GM12878 (cell line): ENCODE data around the gene RAB6D. TPM values are rescaled to one million over a fixed set of nuclear protein-coding genes. Genes with fewer than 3 reads are reported as not detected.

Experiments used
- ATAC-seq: fragments of 200-7000 bp; cut with Tn5 transposase; 3 replicates; pipeline ENCODE4 v1.9.1; 2020; ENCODE audit warnings: mild to moderate bottlenecking, moderate library complexity
- BruUV-seq: library from RNA; stranded (reverse); fragments of 400-500 nt; replicated peaks from 2 replicates; lab custom pipeline; 2021; lab: Mats Ljungman, UMichigan
- CTCF ChIA-PET: fragments of 300-600 bp; sonication (Branson Sonifier 250); formaldehyde crosslinking; extraction: SDS; loops from one replicate; lab custom pipeline; 2021; ENCODE audit warnings: inconsistent platforms; lab: Yijun Ruan, JAX
- POLR2A ChIA-PET: fragments of 350-600 bp; formaldehyde crosslinking; extraction: SDS; loops from one replicate; lab custom pipeline; 2021; ENCODE audit warnings: inconsistent platforms; lab: Charles Lee
- RAD21 ChIA-PET: fragments of 300-600 bp; sonication (Branson Sonifier 250); formaldehyde crosslinking; loops from one replicate; lab custom pipeline; 2023; ENCODE audit warnings: antibody characterized with exemption; ENCODE audit not compliant: unreplicated experiment; lab: Charles Lee
- SMC1A ChIA-PET: fragments of 300-600 bp; sonication (Branson Sonifier 250); formaldehyde crosslinking; loops from one replicate; lab custom pipeline; 2023; ENCODE audit not compliant: unreplicated experiment, uncharacterized antibody; lab: Charles Lee
- DNase-seq: peaks from one replicate; pipeline ENCODE4 v3.0.0-alpha.2; 2011; ENCODE audit warnings: low read depth, low spot score
- FAIRE-seq: peaks from 3 replicates; lab custom pipeline; 2011; peaks lifted over from hg19 to GRCh38; lab: Jason Lieb, UNC
- H2AFZ ChIP-seq: 2 replicates; pipeline ENCODE4 v1.6.0; 2011; ENCODE audit warnings: low read depth, low read length, control low read depth; ENCODE audit not compliant: control insufficient read depth
- H3K27ac ChIP-seq: 2 replicates; pipeline ENCODE4 v1.5.1; 2011; ENCODE audit warnings: control low read depth; ENCODE audit not compliant: control insufficient read depth, insufficient read depth
- H3K27me3 ChIP-seq, 2 experiments: replicated peaks in 1 of 2; 2 replicates each; pipeline versions ENCODE4 v1.6.0 to v1.6.1; 2011; ENCODE audit warnings: low read length in 1 of 2; ENCODE audit not compliant: control insufficient read depth in 2 of 2, insufficient read depth in 2 of 2
- H3K36me3 ChIP-seq, 2 experiments: 2 replicates each; pipeline ENCODE4 v1.5.1; 2011; ENCODE audit warnings: low read length in 1 of 2; ENCODE audit not compliant: control insufficient read depth in 2 of 2, insufficient read depth in 2 of 2
- H3K4me1 ChIP-seq: 2 replicates; pipeline ENCODE4 v1.6.1; 2011; ENCODE audit warnings: mild to moderate bottlenecking, low read length, moderate library complexity, mixed read lengths; ENCODE audit not compliant: control insufficient read depth, insufficient read depth
- H3K4me2 ChIP-seq: 2 replicates; pipeline ENCODE4 v1.6.0; 2011; ENCODE audit warnings: control low read depth; ENCODE audit not compliant: control insufficient read depth, insufficient read depth
- H3K4me3 ChIP-seq: fragments of 200-600 bp; sonication (generic); 2 replicates; pipeline ENCODE4 v1.5.1; 2016
- H3K79me2 ChIP-seq: 2 replicates; pipeline ENCODE4 v1.6.0; 2011; ENCODE audit warnings: low read length; ENCODE audit not compliant: control insufficient read depth, insufficient read depth
- H3K9ac ChIP-seq: 2 replicates; pipeline ENCODE4 v1.8.0; 2011; ENCODE audit warnings: low read length, control low read depth, mixed read lengths; ENCODE audit not compliant: control insufficient read depth, insufficient read depth
- H3K9me3 ChIP-seq: replicated peaks from 3 replicates; pipeline ENCODE4 v1.5.1; 2011; ENCODE audit warnings: mild to moderate bottlenecking, low read length; ENCODE audit not compliant: control insufficient read depth, insufficient read depth
- H4K20me1 ChIP-seq: 2 replicates; pipeline ENCODE4 v1.6.0; 2011; ENCODE audit not compliant: control insufficient read depth, insufficient read depth
- CBX5 ChIP-seq: sonication (generic); IDR thresholded peaks from 2 replicates; pipeline ENCODE4 v1.6.1; 2016; ENCODE audit warnings: low read depth, moderate library complexity, mild to moderate bottlenecking, inconsistent platforms
- CEBPB ChIP-seq, 2 experiments: fragments of 150-350 bp in 1 of 2; IDR thresholded peaks; 2 replicates each; pipeline ENCODE4 v1.6.1; 2012 to 2014; ENCODE audit warnings: low read depth in 2 of 2, low read length in 2 of 2, borderline replicate concordance in 1 of 2, inconsistent platforms in 1 of 2
- CHD2 ChIP-seq: IDR thresholded peaks from 2 replicates; pipeline ENCODE4 v1.6.1; 2011; ENCODE audit warnings: low read depth, low read length, improper control_type of control experiment, borderline replicate concordance
- CREB1 ChIP-seq: IDR thresholded peaks from 2 replicates; pipeline ENCODE4 v1.6.1; 2012; ENCODE audit warnings: low read depth, mild to moderate bottlenecking, inconsistent platforms
- EGR1 ChIP-seq, 2 experiments: IDR thresholded peaks; 1 replicate in 1 of 2; 2 replicates in 1 of 2; pipeline ENCODE4 v1.6.1; 2011 to 2012; ENCODE audit warnings: low read depth in 2 of 2, low read length in 2 of 2, borderline replicate concordance in 1 of 2, mild to moderate bottlenecking in 1 of 2, moderate library complexity in 1 of 2
- ETV6 ChIP-seq, 2 experiments: fragments of 450-650 bp in 1 of 2; IDR thresholded peaks in 1 of 2; conservative IDR thresholded peaks in 1 of 2; 2 replicates each; pipeline ENCODE4 v1.6.1; 2014; ENCODE audit warnings: antibody characterized with exemption in 1 of 2, borderline replicate concordance in 1 of 2, low read depth in 1 of 2, mild to moderate bottlenecking in 1 of 2, moderate library complexity in 1 of 2
- NFXL1 ChIP-seq: fragments of 450-650 bp; IDR thresholded peaks from 2 replicates; pipeline ENCODE4 v1.6.1; 2017; ENCODE audit warnings: antibody characterized with exemption, mild to moderate bottlenecking, borderline replicate concordance
- PAX8 ChIP-seq: fragments of 450-650 bp; IDR thresholded peaks from 2 replicates; pipeline ENCODE4 v1.6.1; 2017; ENCODE audit warnings: mild to moderate bottlenecking, moderate library complexity
- RB1 ChIP-seq: fragments of 450-650 bp; formaldehyde crosslinking; IDR thresholded peaks from 2 replicates; pipeline ENCODE4 v1.6.1; 2017; ENCODE audit warnings: mild to moderate bottlenecking, borderline replicate concordance
- SREBF2 ChIP-seq: IDR thresholded peaks from 2 replicates; pipeline ENCODE4 v1.6.1; 2012; ENCODE audit warnings: mild to moderate bottlenecking, low read length
- ZBED1 ChIP-seq: IDR thresholded peaks from 2 replicates; pipeline ENCODE4 v1.6.1; 2016; ENCODE audit warnings: borderline replicate concordance
- WGBS: methylation state at CpG from one replicate; pipeline ENCODE4 v1.1.6; 2016; ENCODE audit warnings: low lambda C conversion rate; ENCODE audit not compliant: insufficient replicate concordance, insufficient coverage; ENCODE audit errors: missing lambda C conversion rate; 5-methylcytosine and 5-hydroxymethylcytosine counted together
- in situ Hi-C: fragments of 300-500 bp; cut with MboI; formaldehyde crosslinking; loops from 9 replicates; pipeline ENCODE4 v1.14.3; 2018; ENCODE audit warnings: mixed read lengths
- intact Hi-C: fragments of 100-400 bp; cut with micrococcal nuclease; formaldehyde crosslinking; loops from one replicate; pipeline ENCODE4 v1.14.2; 2022; ENCODE audit not compliant: unreplicated experiment
- polyA plus RNA-seq, 11 experiments: library from polyadenylated mRNA; depleted of rRNA in 4 of 11; unstranded in 6 of 11; stranded (reverse) in 5 of 11; fragments of >200 nt; fragmentation: Nextera tagmentation in 4 of 11; fragmentation: Illumina TruSeq in 1 of 11; extraction: Ambion mirVana in 4 of 11; extraction: Trizol in 1 of 11; gene quantifications; 1 replicate in 1 of 11; 2 replicates in 10 of 11; pipeline versions ENCODE4 v1.2.1 to v1.2.3, GENCODE V29; 2011 to 2016; ENCODE audit warnings: inconsistent platforms in 2 of 11, missing spikeins in 2 of 11, low read depth in 1 of 11
- total RNA-seq, 4 experiments: library from RNA; depleted of rRNA in 3 of 4; stranded (reverse); fragments of >200 nt in 3 of 4; fragmentation: Illumina TruSeq in 1 of 4; extraction: Trizol in 1 of 4; gene quantifications; 2 replicates each; pipeline versions ENCODE4 v1.2.1 to v1.2.3, GENCODE V29; 2013 to 2021
- TF ChIP-seq, protein P1 (sequence below): IDR thresholded peaks from 2 replicates; pipeline ENCODE4 v1.6.1; 2012; ENCODE audit warnings: low read depth, low read length, improper control_type of control experiment
- TF ChIP-seq, protein P2 (sequence below): IDR thresholded peaks from 2 replicates; pipeline ENCODE4 v1.6.1; 2012; ENCODE audit warnings: improper control_type of control experiment, low read depth, low read length; ENCODE audit not compliant: insufficient replicate concordance

RAB6D gene
- total and polyA plus RNA-seq, 10 of the 15 experiments (the other 5 are each of a cell fraction or from before 2014, with no cell fraction given), result 0.03 to 0.11 (median 0.05) TPM; not detected in 6

DNA sequence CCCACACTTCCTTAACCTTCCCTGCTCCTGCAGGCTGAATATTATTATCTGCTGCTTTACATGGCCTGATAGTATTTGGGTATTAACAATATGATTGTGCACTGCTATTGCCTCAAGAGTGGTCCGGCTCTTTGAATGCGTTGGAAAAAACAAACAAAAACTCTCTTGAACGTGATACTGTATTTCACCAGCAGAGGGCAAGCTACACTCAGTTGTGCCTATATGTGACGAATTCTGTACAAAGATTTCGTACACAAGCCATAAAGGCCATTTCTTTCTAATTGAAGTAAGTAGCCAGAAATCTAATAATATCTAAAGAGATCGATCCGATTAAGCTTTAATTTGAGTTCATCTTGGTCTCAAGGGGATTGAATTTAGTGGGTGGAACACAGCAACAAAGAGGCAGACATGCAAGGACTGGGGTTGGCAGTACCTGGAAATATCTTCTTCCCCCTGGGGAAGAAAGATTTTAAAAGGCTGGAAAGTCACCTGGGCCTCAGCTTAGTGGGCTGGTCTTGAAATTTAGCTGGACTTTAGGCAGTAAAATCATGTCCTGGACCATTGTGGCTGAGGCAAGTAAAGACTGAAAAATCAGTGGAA lies 49.3 kb upstream of the RAB6D start (continued):
- TF ChIP-seq NFXL1, result no peak
- 0 out of 2 replicates have a peak, but pooled peaks have one; percentile 31 for TF ChIP-seq CREB1
- TF ChIP-seq ETV6 (conservative IDR thresholded peaks at IDR 0.05 in 1 of 2, IDR thresholded peaks at IDR 0.05 in 1 of 2; ENCODE audit: borderline replicate concordance in 1 of 2, low read depth in 1 of 2), result no peak
- TF ChIP-seq PAX8, result no peak
- no peak for TF ChIP-seq RB1
- TF ChIP-seq, all 136 proteins: peak for 5

DNA sequence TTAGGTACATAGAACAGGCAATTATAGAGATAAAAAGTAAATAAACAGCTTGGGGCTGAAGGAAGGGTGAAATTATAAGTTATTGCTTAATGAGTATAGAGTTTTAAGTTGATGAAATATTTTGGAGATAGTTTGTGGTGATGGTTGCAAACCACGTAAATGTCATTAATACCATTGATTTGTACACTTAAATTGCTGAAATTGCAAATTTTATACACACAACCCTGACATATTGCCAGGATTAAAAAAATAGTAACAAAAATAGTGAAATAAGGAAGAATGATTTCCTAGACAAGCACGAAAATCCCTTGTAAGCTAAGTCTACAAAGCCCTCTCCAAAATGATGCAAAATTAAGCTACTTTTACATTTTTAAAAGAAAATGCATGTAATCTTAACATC lies 46.2 kb upstream of the RAB6D start:
- ChIA-PET SMC1A (interaction anchor here (0.6 kb wide), 1 partner anchor 40 kb away, joined by 3 read pairs; no protein-coding TSS in a partner anchor), CTCF (interaction anchor here (4.5 kb wide), 1 partner anchor 1474 kb away, joined by 36 read pairs; no protein-coding TSS in a partner anchor), RAD21 (interaction anchor here (0.6 to 1.6 kb wide), 3 partner anchors 78 to 1474 kb away, joined by 3 to 7 read pairs (median 4); no protein-coding TSS in a partner anchor), POLR2A (no interaction called here)
- H3K4me2 ChIP-seq, result no peak overlapping the region
- BruUV-seq, result no TSS peak
- intact Hi-C loops, result loop anchor here (5.0 kb wide), 2 partner anchors 117 to 258 kb away; partner anchors contain the start of gene CCDC74A
- H3K27me3 ChIP-seq, result no peaks in the 10 kb centered on the region; a peak in 1 of 4 replicates
- H3K9me3 ChIP-seq, result no peaks in the 10 kb centered on the region
- FAIRE-seq (no peak), ATAC-seq (no peak), DNase-seq (no peak)
- H2AFZ ChIP-seq, result no peak overlapping the region
- no peak overlapping the region for H3K27ac ChIP-seq
- H4K20me1 ChIP-seq, result no peaks in the 10 kb centered on the region
- no peaks in the 10 kb centered on the region for H3K36me3 ChIP-seq
- no peaks in the 10 kb centered on the region for H3K79me2 ChIP-seq
- H3K9ac ChIP-seq, result no peak overlapping the region
- WGBS, result 4% methylated on average over 2 of the region's 2 CpGs
- in situ Hi-C loops, result loop anchor here (5.0 to 25.0 kb wide), 3 partner anchors 262 to 1473 kb away; no protein-coding TSS in a partner anchor
- no peaks in the 10 kb centered on the region for H3K4me1 ChIP-seq
- H3K4me3 ChIP-seq, result no peak overlapping the region
- TF ChIP-seq CBX5, result no peak
- TF ChIP-seq, protein P1, sequence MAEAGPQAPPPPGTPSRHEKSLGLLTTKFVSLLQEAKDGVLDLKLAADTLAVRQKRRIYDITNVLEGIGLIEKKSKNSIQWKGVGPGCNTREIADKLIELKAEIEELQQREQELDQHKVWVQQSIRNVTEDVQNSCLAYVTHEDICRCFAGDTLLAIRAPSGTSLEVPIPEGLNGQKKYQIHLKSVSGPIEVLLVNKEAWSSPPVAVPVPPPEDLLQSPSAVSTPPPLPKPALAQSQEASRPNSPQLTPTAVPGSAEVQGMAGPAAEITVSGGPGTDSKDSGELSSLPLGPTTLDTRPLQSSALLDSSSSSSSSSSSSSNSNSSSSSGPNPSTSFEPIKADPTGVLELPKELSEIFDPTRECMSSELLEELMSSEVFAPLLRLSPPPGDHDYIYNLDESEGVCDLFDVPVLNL, result no peak
- no peak for TF ChIP-seq EGR1 (IDR thresholded peaks at IDR 0.05; ENCODE audit: borderline replicate concordance in 1 of 2, low read depth in 2 of 2, low read length in 2 of 2)
- no peak for TF ChIP-seq SREBF2
- no peak for TF ChIP-seq ZBED1
- TF ChIP-seq CHD2, result no peak
- TF ChIP-seq, protein P2, sequence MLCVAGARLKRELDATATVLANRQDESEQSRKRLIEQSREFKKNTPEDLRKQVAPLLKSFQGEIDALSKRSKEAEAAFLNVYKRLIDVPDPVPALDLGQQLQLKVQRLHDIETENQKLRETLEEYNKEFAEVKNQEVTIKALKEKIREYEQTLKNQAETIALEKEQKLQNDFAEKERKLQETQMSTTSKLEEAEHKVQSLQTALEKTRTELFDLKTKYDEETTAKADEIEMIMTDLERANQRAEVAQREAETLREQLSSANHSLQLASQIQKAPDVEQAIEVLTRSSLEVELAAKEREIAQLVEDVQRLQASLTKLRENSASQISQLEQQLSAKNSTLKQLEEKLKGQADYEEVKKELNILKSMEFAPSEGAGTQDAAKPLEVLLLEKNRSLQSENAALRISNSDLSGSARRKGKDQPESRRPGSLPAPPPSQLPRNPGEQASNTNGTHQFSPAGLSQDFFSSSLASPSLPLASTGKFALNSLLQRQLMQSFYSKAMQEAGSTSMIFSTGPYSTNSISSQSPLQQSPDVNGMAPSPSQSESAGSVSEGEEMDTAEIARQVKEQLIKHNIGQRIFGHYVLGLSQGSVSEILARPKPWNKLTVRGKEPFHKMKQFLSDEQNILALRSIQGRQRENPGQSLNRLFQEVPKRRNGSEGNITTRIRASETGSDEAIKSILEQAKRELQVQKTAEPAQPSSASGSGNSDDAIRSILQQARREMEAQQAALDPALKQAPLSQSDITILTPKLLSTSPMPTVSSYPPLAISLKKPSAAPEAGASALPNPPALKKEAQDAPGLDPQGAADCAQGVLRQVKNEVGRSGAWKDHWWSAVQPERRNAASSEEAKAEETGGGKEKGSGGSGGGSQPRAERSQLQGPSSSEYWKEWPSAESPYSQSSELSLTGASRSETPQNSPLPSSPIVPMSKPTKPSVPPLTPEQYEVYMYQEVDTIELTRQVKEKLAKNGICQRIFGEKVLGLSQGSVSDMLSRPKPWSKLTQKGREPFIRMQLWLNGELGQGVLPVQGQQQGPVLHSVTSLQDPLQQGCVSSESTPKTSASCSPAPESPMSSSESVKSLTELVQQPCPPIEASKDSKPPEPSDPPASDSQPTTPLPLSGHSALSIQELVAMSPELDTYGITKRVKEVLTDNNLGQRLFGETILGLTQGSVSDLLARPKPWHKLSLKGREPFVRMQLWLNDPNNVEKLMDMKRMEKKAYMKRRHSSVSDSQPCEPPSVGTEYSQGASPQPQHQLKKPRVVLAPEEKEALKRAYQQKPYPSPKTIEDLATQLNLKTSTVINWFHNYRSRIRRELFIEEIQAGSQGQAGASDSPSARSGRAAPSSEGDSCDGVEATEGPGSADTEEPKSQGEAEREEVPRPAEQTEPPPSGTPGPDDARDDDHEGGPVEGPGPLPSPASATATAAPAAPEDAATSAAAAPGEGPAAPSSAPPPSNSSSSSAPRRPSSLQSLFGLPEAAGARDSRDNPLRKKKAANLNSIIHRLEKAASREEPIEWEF, result no peak
- no peak for TF ChIP-seq CEBPB (IDR thresholded peaks at IDR 0.05; ENCODE audit: borderline replicate concordance in 1 of 2, low read depth in 2 of 2, low read length in 2 of 2)
